ENCODE data around the gene GABRG3.

Gene GABRG3

DNA sequence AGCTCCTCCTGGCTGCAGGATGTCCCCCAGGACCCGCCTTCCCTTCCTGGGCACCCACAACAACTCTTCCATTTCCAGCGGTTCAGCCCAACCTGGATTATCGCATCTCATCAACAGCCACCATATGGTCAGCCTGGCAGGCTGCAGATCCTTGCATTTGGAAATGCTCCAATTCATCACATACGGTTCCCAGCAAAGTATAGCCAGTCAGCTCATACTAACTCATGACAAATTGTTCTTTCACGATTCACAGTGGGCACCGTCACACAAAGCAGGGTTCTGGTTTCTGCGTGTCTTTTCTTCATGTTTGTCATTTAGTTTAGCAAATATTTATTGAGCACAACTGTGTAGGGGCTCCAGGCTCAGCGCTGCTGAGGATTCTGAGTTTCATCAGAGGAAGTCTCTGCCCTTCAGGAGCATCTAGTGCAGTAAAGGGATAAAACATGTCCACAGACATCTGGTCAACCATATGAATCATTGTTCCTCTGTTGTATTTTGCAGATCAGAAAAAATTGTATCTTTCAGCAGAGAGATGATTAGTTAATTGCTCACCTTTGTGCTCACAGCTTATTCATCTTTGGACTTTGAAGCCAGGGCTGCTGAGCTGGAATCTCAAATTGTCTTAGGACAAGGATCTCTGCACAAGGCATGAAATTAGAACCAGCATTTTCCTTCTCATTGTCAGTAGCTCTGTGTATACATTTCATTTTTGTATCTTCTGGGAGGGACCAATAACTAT, 125.1 kb downstream of the GABRG3 start:
- DNase-seq (ENCODE audit: low read depth in 2 of 2, low spot score in 1 of 2), result no peak

DNA sequence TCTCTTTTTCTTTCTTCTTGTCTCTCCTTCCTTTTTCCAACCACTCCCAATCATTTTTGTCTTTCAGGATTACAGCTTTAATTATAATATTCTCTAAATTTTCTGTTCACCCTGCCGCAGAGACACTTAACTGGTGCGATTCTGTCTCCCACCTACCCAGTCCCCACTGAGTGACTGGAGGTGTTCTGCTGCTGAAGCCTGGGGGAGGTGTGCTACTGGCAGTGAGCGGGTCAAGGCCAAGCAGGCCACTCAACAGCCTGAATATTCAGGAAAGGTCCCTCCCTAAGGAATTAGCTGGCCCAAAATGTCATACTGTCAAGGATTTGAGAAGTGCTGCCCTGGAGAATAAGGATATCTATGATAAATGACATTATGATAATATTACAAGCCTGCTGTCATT, 126.5 kb downstream of the GABRG3 start:
- DNase-seq (ENCODE audit: low read depth in 2 of 2, low spot score in 1 of 2), result no peak

DNA sequence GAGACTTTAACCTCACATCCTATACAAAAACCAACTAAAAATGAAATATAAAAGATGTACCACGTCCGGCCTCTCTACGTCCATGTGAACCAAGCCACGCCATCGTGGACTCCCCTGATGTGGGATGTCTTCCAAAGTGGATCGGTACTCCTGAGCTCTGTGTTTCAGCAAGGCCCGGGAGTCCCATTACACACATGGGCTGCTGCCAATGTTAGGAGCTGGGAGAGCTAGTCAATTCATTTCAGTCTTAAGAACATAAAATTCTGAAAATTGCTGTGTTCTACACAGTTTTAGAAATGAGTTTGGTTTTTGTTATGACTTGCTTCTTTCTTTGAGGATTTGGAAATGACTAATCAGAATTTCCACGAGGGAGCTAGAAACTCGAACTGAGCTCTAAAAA, 131.0 kb downstream of the GABRG3 start:
- DNase-seq (ENCODE audit: low read depth in 2 of 2, low spot score in 1 of 2), result no peak

DNA sequence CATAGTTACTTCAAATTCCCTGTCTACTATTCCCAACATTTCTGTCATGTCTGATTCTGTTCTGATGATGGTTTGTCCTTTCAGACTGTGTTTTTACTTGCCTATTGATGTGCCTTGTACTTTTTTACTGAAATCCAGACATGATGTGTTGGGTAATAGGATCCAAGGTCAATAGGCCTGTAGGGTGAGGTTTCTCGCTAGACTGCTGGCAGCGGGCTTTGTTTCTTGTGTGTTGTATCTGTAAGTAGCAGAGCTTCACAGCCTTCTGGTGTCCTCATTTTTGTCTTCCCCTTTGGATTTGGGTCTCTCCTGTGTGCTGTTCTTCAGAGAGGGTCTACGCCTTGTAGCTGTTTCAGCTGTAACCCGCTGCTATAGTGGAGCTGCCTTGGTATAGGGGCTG, 140.3 kb downstream of the GABRG3 start:
- DNase-seq (ENCODE audit: low read depth in 2 of 2, low spot score in 1 of 2), result no peak

DNA sequence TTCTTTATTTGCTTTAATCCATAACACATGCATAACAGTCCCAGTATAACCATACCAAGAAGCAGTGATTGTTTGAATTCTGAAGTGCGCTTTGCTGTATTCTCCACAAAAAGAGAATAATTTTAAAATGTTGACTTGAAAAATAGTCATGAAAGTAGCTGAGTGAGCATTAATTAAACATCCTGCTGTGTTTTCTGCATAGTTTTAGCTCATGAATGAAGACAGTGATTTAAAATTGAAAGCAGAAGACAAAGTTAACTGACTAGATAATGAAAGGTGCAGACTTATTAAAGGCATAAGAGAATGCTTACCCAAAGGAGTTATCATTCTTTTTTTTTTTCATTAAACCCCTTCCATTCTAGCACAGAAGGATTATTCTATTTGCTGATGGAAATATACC, 143.5 kb downstream of the GABRG3 start:
- no peak for DNase-seq (ENCODE audit: low read depth in 2 of 2, low spot score in 1 of 2)

GRCh38 chr15:27119695-27120266, 148.8 kb downstream of the GABRG3 start:
- no peak for DNase-seq (ENCODE audit: low read depth in 2 of 2, low spot score in 1 of 2)

- DNase-seq (ENCODE audit: low read depth in 2 of 2, low spot score in 1 of 2), result no peak
Measured at GRCh38 chr15:27121672-27122071, 150.7 kb downstream of the GABRG3 start.

DNA sequence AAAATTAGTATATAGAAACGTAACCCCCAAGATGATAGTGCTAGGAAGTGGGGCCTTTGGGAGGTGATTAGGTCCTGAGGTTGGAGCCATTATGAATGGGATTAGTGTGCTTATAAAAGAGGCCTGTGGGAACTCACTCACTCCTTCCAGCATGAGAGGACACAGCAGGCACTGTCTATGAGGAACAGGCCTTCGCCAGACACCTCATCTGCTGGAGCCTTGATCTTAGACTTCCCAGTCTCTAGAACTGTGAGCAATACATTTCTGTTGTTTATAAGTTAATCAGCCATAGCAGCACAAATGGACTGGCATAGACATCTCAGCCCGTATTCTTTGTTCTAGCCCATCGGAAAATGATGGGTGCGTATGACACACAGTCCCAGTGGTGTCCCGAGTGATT, 152.3 kb downstream of the GABRG3 start:
- no peak for DNase-seq (ENCODE audit: low read depth in 2 of 2, low spot score in 1 of 2)

- DNase-seq (ENCODE audit: low read depth in 2 of 2, low spot score in 1 of 2), result no peak
Measured at GRCh38 chr15:27123808-27124207, 152.8 kb downstream of the GABRG3 start.

GRCh38 chr15:27124287-27124871, 153.4 kb downstream of the GABRG3 start:
- no peak for DNase-seq (ENCODE audit: low read depth in 2 of 2, low spot score in 1 of 2)

- DNase-seq (ENCODE audit: low read depth in 2 of 2, low spot score in 1 of 2), result no peak
Measured at GRCh38 chr15:27125185-27125584, 154.2 kb downstream of the GABRG3 start.

- DNase-seq (ENCODE audit: low read depth in 2 of 2, low spot score in 1 of 2), result no peak
Measured at GRCh38 chr15:27126449-27126848, 155.5 kb downstream of the GABRG3 start.

DNA sequence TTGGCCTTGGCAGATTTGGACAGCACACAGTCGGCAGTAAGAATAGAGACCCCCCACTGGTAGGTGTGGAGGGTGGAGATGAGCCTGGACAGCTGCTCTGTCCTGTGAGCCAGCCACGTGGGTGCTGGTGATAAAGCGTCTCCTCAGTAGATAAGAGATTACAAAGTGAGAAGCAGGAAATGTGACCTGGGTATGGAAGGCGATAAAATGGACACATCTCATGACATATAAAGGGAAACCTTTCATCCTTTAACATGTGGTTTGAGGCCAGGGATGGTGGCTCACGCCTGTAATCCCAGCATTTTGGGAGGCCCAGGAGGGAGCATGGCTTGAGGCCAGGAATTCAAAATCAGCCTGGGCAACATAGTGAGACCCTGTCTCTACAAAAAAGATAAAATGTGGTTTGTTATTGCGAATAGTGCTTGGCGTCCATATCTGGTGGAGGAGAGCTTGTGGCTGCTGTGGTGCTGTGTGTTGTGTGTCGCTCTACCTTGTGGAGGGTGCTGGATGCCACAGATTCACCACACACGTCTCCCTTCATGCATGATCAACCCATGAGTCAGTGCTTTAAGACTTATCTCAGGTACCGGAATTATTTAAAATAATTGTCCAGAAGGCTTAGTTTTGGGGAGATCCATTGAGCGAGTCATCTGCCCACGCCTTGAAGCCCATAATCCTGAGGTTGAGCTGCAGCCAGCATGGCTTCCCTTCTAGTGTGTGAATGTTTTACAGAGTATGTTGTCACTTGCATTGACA, 157.0 kb downstream of the GABRG3 start:
- DNase-seq (ENCODE audit: low read depth in 2 of 2, low spot score in 1 of 2), result no peak

DNA sequence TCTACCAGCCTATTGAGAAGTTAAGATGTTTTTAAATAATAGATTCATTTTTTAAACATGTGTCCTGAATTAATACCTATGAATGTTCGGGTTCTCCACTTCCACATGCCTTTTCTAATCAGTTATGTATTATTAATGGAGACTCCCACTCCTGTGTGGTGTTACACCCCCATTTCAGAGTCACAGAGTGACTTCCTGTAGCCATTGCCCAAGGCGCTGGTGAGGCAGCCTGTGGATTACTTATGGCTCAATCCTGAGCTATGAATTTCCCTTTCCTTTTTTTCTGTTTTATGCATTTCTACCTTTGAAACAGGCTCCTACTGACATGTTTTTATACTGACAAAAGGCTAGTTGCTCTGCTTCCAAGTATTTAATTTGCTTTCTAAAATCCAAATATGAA, 162.3 kb downstream of the GABRG3 start:
- no peak for DNase-seq (ENCODE audit: low read depth in 2 of 2, low spot score in 1 of 2)

DNA sequence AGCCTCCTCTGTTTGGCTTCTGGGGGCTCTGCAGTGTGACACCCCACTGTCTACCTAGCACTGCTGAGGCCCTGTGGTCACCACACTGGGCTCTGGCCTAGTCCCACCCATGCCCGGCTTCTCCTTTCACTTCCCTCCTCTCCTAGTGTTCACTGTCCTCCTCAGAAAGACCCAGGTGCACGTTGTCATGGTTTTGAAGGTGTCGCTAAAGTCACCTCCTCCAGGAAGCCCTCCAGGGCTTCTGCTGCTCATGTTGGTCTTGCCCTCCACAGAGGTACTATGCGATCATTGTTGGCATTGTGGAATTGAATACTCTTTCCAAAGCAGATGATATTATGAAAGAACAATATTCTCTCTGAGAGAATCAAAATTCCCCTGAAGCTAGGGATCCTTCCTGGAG, 163.5 kb downstream of the GABRG3 start:
- DNase-seq (ENCODE audit: low read depth in 2 of 2, low spot score in 1 of 2), result no peak

- DNase-seq (ENCODE audit: low read depth in 2 of 2, low spot score in 1 of 2), result no peak
Measured at GRCh38 chr15:27135151-27135550, 164.2 kb downstream of the GABRG3 start.

DNA sequence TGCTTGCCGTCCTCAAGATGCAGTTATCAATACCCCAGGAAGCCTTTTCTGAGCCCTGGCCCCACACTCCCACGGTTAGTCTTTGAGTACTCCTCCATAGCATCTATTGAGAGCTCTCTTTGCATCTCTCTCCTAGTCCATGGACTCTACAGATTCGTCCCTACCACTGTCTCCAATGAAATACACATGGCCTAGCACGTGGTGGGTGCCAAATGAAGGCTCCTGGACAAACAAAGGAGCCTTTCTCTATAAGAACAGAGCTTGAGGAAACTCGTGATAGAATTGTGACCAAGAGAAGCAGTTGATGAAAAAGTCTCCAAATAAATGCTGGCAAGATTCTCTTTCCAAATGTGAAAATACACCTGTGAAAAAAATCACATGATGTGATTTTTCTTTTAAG, 166.1 kb downstream of the GABRG3 start:
- DNase-seq (ENCODE audit: low read depth in 2 of 2, low spot score in 1 of 2), result no peak

DNA sequence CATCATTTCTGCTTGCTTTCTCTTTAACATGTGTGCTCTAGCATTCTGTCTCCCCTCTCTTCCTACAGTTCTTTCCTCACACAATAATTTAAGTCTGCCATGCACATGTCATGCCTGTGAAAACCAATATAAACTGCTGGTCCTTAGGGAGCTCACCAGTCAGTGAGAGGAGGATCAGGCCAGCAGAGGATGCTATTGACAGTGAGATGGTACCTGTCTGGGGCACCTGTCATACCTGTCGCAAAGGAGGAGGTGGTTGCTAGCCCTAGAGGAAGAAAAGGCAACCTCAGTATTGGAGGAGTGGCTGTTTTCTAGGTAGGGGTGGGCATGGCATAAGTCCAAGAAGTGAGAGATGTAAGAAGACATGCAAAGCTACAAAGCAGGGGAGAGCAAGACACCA, 194.6 kb downstream of the GABRG3 start:
- DNase-seq (ENCODE audit: low read depth in 2 of 2, low spot score in 1 of 2), result no peak

DNA sequence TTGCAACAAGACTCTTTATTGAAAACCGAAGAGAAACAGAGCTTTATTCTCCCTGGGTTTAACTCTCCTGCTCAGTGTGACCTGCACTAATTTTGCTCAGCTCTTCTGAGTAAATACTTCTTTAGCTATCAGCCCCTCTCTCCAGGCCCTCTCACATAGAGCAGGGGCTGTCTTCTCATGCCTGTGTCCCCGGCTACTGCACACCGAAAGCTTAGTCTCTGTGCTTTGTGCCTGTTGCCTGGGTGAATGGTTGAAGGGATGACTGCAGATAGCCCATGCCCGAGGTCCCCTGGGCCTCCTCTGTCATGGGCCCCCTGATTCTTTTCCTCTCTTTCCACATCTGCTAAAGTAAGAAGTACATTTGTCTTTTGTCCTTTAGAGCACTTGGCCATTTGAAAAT, 195.9 kb downstream of the GABRG3 start:
- no peak for DNase-seq (ENCODE audit: low read depth in 2 of 2, low spot score in 1 of 2)

- no peak for DNase-seq (ENCODE audit: low read depth in 2 of 2, low spot score in 1 of 2)
Measured at GRCh38 chr15:27167738-27168137, 196.8 kb downstream of the GABRG3 start.

GRCh38 chr15:27170851-27171250, 199.9 kb downstream of the GABRG3 start:
- DNase-seq (ENCODE audit: low read depth in 2 of 2, low spot score in 1 of 2), result no peak

DNA sequence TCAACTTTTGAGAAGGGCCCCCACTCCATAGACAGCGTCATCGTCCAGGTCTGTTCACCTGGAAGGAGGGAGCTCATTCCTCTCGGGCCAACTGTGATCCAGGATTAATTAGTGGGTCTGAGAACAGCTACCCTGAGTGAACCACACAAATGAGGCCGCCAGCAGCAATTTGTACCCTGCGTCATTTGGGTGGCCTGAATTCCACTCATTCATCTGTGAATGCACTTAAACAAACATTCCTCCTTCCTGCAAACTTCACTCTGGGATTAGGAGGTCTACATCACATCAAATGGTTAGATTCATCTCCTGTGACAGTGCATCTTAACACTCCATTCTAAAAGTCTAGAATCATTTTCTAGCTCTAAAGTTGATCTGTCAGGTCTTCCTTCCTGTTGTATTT, 201.8 kb downstream of the GABRG3 start:
- no peak for DNase-seq (ENCODE audit: low read depth in 2 of 2, low spot score in 1 of 2)

All from stimulated activated CD8-positive, alpha-beta memory T cell treated with anti-CD3 and anti-CD28 coated beads, Interleukin-4, amount 100 ng/mL, for 4 hours (primary cell).